ENCODE data around the gene TGFBR3L.

DNA sequence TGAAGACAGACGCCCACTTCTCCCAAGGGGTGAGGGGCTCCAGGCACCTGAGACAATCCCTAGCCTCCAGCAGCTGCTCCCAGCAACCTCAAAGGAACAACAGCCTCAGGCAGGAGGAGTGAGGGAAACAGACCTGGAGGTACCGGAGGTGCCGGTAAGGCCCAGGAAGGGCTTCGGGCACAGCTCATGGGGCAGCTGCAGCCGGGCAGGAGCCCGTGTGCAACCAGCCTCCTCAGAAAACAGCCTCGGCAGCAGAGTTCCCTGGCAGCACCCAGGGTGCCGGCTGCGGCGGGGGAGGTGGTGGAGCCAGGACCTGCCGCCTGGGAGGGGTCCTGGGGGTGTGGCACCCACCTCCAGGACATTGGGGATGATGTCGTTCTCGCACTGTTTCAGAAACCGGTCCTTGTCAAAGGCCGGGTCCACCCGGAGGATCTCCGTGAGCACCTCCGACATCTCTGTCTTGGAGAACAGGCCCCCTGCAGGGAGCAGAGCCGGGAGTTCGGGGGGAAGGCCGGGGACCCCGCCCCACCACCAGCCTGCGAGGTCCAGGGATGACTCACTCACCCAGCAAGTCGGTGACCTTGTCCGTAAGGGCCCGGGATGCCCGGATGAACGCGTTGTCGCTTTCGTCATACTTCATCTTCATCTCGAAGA, 17.8 kb downstream of the TGFBR3L start:
- TF ChIP-seq MAZ (IDR thresholded peaks at IDR 0.05; ENCODE audit: borderline replicate concordance, low read depth, low read length) = no peak
- TF ChIP-seq, protein P1, sequence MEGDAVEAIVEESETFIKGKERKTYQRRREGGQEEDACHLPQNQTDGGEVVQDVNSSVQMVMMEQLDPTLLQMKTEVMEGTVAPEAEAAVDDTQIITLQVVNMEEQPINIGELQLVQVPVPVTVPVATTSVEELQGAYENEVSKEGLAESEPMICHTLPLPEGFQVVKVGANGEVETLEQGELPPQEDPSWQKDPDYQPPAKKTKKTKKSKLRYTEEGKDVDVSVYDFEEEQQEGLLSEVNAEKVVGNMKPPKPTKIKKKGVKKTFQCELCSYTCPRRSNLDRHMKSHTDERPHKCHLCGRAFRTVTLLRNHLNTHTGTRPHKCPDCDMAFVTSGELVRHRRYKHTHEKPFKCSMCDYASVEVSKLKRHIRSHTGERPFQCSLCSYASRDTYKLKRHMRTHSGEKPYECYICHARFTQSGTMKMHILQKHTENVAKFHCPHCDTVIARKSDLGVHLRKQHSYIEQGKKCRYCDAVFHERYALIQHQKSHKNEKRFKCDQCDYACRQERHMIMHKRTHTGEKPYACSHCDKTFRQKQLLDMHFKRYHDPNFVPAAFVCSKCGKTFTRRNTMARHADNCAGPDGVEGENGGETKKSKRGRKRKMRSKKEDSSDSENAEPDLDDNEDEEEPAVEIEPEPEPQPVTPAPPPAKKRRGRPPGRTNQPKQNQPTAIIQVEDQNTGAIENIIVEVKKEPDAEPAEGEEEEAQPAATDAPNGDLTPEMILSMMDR (conservative IDR thresholded peaks at IDR 0.05; ENCODE audit: low read depth, low read length) = no peak
- TF ChIP-seq, protein P2, sequence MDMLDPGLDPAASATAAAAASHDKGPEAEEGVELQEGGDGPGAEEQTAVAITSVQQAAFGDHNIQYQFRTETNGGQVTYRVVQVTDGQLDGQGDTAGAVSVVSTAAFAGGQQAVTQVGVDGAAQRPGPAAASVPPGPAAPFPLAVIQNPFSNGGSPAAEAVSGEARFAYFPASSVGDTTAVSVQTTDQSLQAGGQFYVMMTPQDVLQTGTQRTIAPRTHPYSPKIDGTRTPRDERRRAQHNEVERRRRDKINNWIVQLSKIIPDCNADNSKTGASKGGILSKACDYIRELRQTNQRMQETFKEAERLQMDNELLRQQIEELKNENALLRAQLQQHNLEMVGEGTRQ (IDR thresholded peaks at IDR 0.05; ENCODE audit: low read depth, low read length) = no peak
- TF ChIP-seq RAD21 (IDR thresholded peaks at IDR 0.05; ENCODE audit: low read length) = no peak
- TF ChIP-seq SMC3 (IDR thresholded peaks at IDR 0.05; ENCODE audit: low read depth, low read length) = no peak
- no peak for TF ChIP-seq RFX5 (IDR thresholded peaks at IDR 0.05; ENCODE audit: low read depth, low read length)
- no peak for TF ChIP-seq POLR2A (IDR thresholded peaks at IDR 0.05; ENCODE audit: low read depth, low read length)
- no peak for TF ChIP-seq NFE2L2 (IDR thresholded peaks at IDR 0.05; ENCODE audit: low read depth, low read length)

Measured in IMR-90 (cell line).